Ishikawa (cell line): ENCODE data around the gene MCRS1.

ENCODE experiments used
- CEBPB ChIP-seq: IDR thresholded peaks from 2 replicates; pipeline ENCODE4 v1.6.1; 2012
- CREB1 ChIP-seq: IDR thresholded peaks from 2 replicates; pipeline ENCODE4 v1.6.1; 2012; ENCODE audit warnings: low read depth
- EGR1 ChIP-seq: IDR thresholded peaks from 2 replicates; pipeline ENCODE4 v1.6.1; 2012
- EP300 ChIP-seq: IDR thresholded peaks from 2 replicates; pipeline ENCODE4 v1.6.1; 2012; ENCODE audit warnings: borderline replicate concordance
- FOXM1 ChIP-seq: IDR thresholded peaks from 2 replicates; pipeline ENCODE4 v1.6.1; 2012; ENCODE audit warnings: low read depth, borderline replicate concordance
- NFIC ChIP-seq: IDR thresholded peaks from 2 replicates; pipeline ENCODE4 v1.6.1; 2012
- RAD21 ChIP-seq: IDR thresholded peaks from 2 replicates; pipeline ENCODE4 v1.6.1; 2012; ENCODE audit warnings: low read depth
- TAF1 ChIP-seq: IDR thresholded peaks from 2 replicates; pipeline ENCODE4 v1.6.1; 2012; ENCODE audit warnings: low read depth, mild to moderate bottlenecking
- TCF12 ChIP-seq: IDR thresholded peaks from 2 replicates; pipeline ENCODE4 v1.6.1; 2012; ENCODE audit warnings: low read depth
- TEAD4 ChIP-seq: IDR thresholded peaks from 2 replicates; pipeline ENCODE4 v1.6.1; 2012
- YY1 ChIP-seq: IDR thresholded peaks from 2 replicates; pipeline ENCODE4 v1.6.1; 2012; ENCODE audit warnings: low read depth
- ZBTB7A ChIP-seq: IDR thresholded peaks from 2 replicates; pipeline ENCODE4 v1.6.1; 2012; ENCODE audit warnings: low read depth
- TF ChIP-seq, protein P1 (sequence below): IDR thresholded peaks from 2 replicates; pipeline ENCODE4 v1.6.1; 2012
- TF ChIP-seq, protein P2 (sequence below): IDR thresholded peaks from 2 replicates; pipeline ENCODE4 v1.6.1; 2012
- TF ChIP-seq, protein P3 (sequence below): IDR thresholded peaks from 2 replicates; pipeline ENCODE4 v1.6.1; 2012; ENCODE audit warnings: low read depth, mild to moderate bottlenecking

The MCRS1 gene

DNA sequence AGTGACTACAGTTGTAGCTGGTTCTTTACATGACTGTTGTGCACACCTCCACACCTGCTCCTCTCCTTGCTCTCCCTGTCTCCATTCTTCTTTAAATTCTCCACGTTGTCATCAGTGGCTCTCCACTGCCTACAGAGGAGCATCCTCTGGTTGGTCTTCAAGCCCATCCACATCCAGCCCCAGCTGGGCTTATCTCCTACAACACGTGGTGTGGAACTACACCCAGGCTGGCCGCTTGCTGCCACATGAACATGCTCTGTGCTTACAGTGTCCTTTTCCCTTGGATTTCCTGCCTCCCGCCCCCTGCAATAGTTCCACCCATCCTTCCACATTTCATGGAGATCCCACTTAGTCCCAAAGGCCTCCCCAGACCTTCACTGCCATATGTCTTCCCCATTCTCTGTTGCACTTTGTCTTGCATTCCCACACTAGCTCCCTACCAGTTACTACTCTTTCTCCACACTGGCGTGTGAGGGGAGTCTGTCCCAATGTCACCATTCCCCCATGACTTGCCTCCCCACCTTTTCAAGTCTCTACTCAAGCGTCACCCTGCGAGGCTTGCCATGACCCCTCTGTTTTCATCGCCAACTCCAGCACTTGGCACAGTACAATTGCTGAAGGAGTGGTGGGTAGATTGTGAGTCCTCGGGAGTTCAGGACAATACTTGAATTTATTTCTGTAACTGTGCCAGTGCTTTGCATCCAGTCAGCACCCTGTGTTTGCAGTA lies 9.8 kb upstream of the MCRS1 start:
- TF ChIP-seq, protein P1, sequence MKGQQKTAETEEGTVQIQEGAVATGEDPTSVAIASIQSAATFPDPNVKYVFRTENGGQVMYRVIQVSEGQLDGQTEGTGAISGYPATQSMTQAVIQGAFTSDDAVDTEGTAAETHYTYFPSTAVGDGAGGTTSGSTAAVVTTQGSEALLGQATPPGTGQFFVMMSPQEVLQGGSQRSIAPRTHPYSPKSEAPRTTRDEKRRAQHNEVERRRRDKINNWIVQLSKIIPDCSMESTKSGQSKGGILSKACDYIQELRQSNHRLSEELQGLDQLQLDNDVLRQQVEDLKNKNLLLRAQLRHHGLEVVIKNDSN = no peak
- TF ChIP-seq EGR1 = no peak
- TF ChIP-seq EP300 = no peak
- TF ChIP-seq, protein P2, sequence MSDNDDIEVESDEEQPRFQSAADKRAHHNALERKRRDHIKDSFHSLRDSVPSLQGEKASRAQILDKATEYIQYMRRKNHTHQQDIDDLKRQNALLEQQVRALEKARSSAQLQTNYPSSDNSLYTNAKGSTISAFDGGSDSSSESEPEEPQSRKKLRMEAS = no peak
- no peak for TF ChIP-seq CEBPB
- no peak for TF ChIP-seq TAF1
- TF ChIP-seq, protein P3, sequence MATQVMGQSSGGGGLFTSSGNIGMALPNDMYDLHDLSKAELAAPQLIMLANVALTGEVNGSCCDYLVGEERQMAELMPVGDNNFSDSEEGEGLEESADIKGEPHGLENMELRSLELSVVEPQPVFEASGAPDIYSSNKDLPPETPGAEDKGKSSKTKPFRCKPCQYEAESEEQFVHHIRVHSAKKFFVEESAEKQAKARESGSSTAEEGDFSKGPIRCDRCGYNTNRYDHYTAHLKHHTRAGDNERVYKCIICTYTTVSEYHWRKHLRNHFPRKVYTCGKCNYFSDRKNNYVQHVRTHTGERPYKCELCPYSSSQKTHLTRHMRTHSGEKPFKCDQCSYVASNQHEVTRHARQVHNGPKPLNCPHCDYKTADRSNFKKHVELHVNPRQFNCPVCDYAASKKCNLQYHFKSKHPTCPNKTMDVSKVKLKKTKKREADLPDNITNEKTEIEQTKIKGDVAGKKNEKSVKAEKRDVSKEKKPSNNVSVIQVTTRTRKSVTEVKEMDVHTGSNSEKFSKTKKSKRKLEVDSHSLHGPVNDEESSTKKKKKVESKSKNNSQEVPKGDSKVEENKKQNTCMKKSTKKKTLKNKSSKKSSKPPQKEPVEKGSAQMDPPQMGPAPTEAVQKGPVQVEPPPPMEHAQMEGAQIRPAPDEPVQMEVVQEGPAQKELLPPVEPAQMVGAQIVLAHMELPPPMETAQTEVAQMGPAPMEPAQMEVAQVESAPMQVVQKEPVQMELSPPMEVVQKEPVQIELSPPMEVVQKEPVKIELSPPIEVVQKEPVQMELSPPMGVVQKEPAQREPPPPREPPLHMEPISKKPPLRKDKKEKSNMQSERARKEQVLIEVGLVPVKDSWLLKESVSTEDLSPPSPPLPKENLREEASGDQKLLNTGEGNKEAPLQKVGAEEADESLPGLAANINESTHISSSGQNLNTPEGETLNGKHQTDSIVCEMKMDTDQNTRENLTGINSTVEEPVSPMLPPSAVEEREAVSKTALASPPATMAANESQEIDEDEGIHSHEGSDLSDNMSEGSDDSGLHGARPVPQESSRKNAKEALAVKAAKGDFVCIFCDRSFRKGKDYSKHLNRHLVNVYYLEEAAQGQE = no peak
- no peak for TF ChIP-seq TEAD4
- no peak for TF ChIP-seq ZBTB7A
- TF ChIP-seq NFIC = no peak
- TF ChIP-seq FOXM1 = no peak
- no peak for TF ChIP-seq YY1
- no peak for TF ChIP-seq CREB1
- no peak for TF ChIP-seq RAD21
- no peak for TF ChIP-seq TCF12

DNA sequence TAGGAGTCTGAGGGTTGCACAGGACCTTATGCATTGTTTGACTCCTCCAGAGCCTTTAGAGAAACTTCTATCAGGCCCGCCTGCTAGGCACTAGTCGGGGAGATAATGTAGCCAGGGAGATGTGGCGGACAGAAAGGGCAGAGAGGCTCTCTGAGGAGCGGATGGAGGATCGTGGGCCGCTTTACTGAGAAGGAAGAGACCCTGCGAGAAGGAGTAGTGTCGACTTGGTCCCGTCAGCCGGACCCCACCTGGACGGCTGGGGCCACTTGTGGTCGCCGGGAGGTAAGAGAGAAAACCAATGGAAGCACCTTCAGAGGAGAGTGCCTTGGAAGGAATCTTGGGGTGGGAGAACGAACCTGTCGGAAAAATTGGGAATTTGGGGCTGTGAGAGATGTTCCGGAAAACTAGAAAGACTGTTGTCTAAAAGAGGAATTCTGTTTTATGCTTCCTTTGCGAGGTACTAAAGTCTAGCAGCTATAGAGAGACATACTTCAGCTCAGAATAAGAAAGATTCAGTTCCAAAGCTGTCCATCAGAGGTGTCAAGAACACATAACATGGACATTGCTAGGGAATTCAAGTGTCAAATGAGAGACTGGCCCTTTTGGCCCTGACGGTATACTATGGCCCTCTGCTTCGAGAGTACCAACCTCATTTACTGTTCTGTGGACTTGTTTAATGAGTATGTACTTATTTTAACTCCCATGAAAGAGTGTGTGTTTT lies 660 bp upstream of the MCRS1 start:
- TF ChIP-seq CEBPB (no peak), TEAD4 (no peak), NFIC (no peak), YY1 (no peak), RAD21 (no peak), EP300 (no peak), CREB1 (no peak)

DNA sequence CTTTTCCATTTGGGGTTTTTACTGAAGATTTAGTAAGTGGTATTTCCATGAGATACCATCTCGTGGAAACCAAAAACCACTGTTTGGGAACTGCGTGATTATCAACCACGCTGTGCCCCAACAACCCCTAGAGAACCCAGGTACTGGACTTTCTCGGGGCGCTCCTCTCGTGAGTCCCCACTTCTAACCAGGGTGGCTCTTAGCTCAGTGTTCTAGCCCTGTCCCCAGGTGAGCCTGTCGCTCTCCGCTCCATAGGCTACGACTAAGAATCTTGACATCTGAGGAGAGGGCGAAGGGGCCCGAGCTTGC lies 686 bp downstream of the MCRS1 start:
- TF ChIP-seq FOXM1 (no peak), CEBPB (no peak), TEAD4 (no peak), TCF12 (no peak), RAD21 (no peak)
- TF ChIP-seq, protein P3 = no peak

DNA sequence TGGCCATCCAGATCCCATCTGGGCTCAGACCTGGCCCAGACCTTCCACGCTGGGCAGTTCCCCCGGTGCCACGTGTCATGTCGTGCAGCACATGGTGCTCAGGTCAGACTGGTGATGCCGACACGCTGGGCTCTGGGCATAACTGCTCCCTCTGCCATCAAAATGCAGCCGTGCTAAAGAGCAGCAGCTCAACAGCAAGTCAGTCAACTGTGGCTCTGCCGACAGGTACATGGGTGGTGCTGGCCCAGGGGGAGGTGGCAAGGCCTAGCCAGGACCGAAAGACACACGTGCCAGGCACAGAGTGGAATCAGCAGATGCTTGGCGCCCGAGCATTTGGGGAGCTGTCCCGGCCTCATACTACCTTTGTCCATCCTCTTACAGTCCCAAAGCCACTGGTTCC lies 1.6 kb downstream of the MCRS1 start:
- TF ChIP-seq TEAD4 = no peak
- no peak for TF ChIP-seq EP300
- TF ChIP-seq, protein P2 = no peak
- TF ChIP-seq YY1 = no peak
- no peak for TF ChIP-seq ZBTB7A
- TF ChIP-seq, protein P1 = no peak
- TF ChIP-seq EGR1 = no peak
- TF ChIP-seq, protein P3 = no peak
- no peak for TF ChIP-seq NFIC
- no peak for TF ChIP-seq TAF1
- TF ChIP-seq CEBPB = no peak
